Heart right ventricle (tissue), 16 donors: ENCODE results near the gene LRRC3B. TPM values are rescaled to one million over a fixed set of nuclear protein-coding genes. Genes with fewer than 3 reads are reported as not detected.

Experiments used
- ATAC-seq, 8 donors: fragments of 200-7000 bp; cut with Tn5 transposase; one replicate each; pipeline ENCODE4 v1.9.1; 2020; ENCODE audit warnings: mild to moderate bottlenecking in 8 of 8, moderate library complexity in 8 of 8, moderate number of reproducible peaks in 1 of 8
- DNase-seq, 2 donors: peaks; one replicate each; pipeline ENCODE4 v3.0.0-alpha.2; 2020
- H3K27ac ChIP-seq, 10 donors: fragments of 200-600 bp; sonication (generic) in 2 of 10; one replicate each; pipeline versions ENCODE4 v1.5.0 to v1.8.0; 2020 to 2022; ENCODE audit warnings: mild to moderate bottlenecking in 3 of 10
- H3K27me3 ChIP-seq, 7 donors: fragments of 200-600 bp; one replicate each; pipeline ENCODE4 v1.8.0; 2021 to 2022; ENCODE audit warnings: mild to moderate bottlenecking in 2 of 7
- H3K36me3 ChIP-seq, 9 donors: fragments of 200-600 bp; sonication (generic) in 1 of 9; one replicate each; pipeline versions ENCODE4 v1.5.0 to v1.8.0; 2020 to 2022; ENCODE audit warnings: mild to moderate bottlenecking in 2 of 9
- H3K4me1 ChIP-seq, 9 donors: fragments of 200-600 bp; sonication (generic) in 1 of 9; one replicate each; pipeline versions ENCODE4 v1.5.0 to v1.8.0; 2020 to 2022; ENCODE audit warnings: mild to moderate bottlenecking in 4 of 9
- H3K4me3 ChIP-seq, 10 donors: fragments of 200-600 bp; sonication (generic) in 2 of 10; one replicate each; pipeline versions ENCODE4 v1.5.0 to v1.8.0; 2020 to 2022; ENCODE audit warnings: mild to moderate bottlenecking in 7 of 10, moderate library complexity in 2 of 10
- H3K9me3 ChIP-seq, 11 donors: fragments of 200-600 bp in 10 of 11; sonication (generic) in 2 of 11; one replicate each; pipeline versions ENCODE4 v1.5.0 to v1.8.0; 2013 to 2022; ENCODE audit warnings: mild to moderate bottlenecking in 2 of 11, control low read depth in 1 of 11, moderate library complexity in 1 of 11
- WGBS, 2 donors: extraction: QIAGEN DNeasy Blood & Tissue Kit; methylation state at CpG; one replicate each; pipeline ENCODE4 v1.1.7; 2013; ENCODE audit warnings: inconsistent platforms in 1 of 2; 5-methylcytosine and 5-hydroxymethylcytosine counted together
- intact Hi-C, 10 donors: fragments of 100-400 bp; cut with DNase I; formaldehyde crosslinking; loops; one replicate each; pipeline versions ENCODE4 v1.11.1 to v1.14.2; 2022
- polyA plus RNA-seq, 2 donors: library from polyadenylated mRNA; stranded (reverse); fragments of 200-250 nt; gene quantifications; one replicate each; pipeline ENCODE4 v1.2.3, GENCODE V29; 2013
- total RNA-seq, 10 donors: library from RNA; stranded (reverse); fragmentation: NEBNext Ultra II Directional in 3 of 10; extraction: Animal tissue kit (Norgen Biotek cat#: 25700) in 3 of 10; gene quantifications; one replicate each; pipeline versions ENCODE4 v1.2.1 to v1.2.4, GENCODE V29; 2021 to 2023
- TF ChIP-seq, protein P1 (sequence below), 9 donors: fragments of 200-600 bp; sonication (generic) in 2 of 9; IDR thresholded peaks; one replicate each; pipeline versions ENCODE4 v1.5.0 to v1.8.0; 2021 to 2022; ENCODE audit warnings: antibody characterized with exemption in 9 of 9, mild to moderate bottlenecking in 5 of 9, moderate library complexity in 1 of 9
- donor health status: Arrhythmogenic right ventricular cardiomyopathy.
- donor health status: ischemic (EF 13 %, LVEDD 7.1; RV severe dilation, severe dysfunction).
- donor health status: healthy with polysubstance abuse.
- donor health status: DM: no; HTN: yes; CAD: no.
- donor health status: DM: no; HTN: no; CAD: no.
- donor health status: ischemic (EF 25% LVEDD 6.9; RV normal size, moderate dysfunction).
- donor health status: ischemic (EF 25% LVEDD 5.7; RV mildly dilated, moderate dysfunction).
- donor health status: healthy.
- donor health status: DM: yes; HTN: yes; CAD: no.
- donor health status: Ischemic cardiomyopathy.
- donor health status: ischemic (EF 35%, LVEDD 5.7; RV mildly dilated, moderate dysfunction).
- donor health status: nonischemic (EF 11% LVEDD 7.7; RV severe dilation, severe dysfunction).
- donor health status: DM: yes; HTN: yes; CAD: no.
- donor health status: PGD.
- donor health status: ischemic (EF 29% LVEDD 5.4; RV normal size, mild dysfunction).
- donor health status: nonischemic (EF 23%, LVEDD 6.1; RV moderate dilation, normal function).

The LRRC3B gene
- total and polyA plus RNA-seq, 12 donors, result 0.04 to 0.55 (median 0.17) TPM; not detected in 3

DNA sequence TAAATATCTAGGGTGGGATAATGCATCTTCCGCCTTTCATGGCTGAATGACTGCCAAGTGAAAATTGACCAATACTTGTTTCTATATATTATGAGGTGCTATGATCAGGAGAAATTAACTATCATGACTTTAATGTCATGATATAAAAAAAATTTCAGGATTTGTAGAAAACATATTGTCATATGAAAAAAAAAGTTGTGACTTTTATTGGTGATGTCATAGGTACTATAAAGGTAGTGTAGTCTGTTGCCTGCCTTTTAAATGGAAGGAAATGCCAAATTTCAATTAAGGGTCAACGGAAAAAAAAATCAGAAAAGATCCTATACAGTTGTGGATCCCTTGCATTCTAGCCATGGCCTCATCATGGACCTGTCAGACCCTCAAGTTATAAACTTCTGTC lies 15.5 kb downstream of the LRRC3B start:
- no peak for ATAC-seq
- WGBS, 2 donors, result 94 to 95% methylated on average over 2 of the region's 2 CpGs
- no peaks in the 10 kb centered on the region for H3K36me3 ChIP-seq
- no peaks in the 10 kb centered on the region for H3K27me3 ChIP-seq
- no peaks in the 10 kb centered on the region for H3K4me1 ChIP-seq
- DNase-seq, result no peak
- H3K4me3 ChIP-seq, result no peak overlapping the region
- TF ChIP-seq, protein P1, sequence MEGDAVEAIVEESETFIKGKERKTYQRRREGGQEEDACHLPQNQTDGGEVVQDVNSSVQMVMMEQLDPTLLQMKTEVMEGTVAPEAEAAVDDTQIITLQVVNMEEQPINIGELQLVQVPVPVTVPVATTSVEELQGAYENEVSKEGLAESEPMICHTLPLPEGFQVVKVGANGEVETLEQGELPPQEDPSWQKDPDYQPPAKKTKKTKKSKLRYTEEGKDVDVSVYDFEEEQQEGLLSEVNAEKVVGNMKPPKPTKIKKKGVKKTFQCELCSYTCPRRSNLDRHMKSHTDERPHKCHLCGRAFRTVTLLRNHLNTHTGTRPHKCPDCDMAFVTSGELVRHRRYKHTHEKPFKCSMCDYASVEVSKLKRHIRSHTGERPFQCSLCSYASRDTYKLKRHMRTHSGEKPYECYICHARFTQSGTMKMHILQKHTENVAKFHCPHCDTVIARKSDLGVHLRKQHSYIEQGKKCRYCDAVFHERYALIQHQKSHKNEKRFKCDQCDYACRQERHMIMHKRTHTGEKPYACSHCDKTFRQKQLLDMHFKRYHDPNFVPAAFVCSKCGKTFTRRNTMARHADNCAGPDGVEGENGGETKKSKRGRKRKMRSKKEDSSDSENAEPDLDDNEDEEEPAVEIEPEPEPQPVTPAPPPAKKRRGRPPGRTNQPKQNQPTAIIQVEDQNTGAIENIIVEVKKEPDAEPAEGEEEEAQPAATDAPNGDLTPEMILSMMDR (IDR thresholded peaks at IDR 0.05), result no peak
- no peak overlapping the region for H3K27ac ChIP-seq
- no peaks in the 10 kb centered on the region for H3K9me3 ChIP-seq
- intact Hi-C loops, result no loop called here

DNA sequence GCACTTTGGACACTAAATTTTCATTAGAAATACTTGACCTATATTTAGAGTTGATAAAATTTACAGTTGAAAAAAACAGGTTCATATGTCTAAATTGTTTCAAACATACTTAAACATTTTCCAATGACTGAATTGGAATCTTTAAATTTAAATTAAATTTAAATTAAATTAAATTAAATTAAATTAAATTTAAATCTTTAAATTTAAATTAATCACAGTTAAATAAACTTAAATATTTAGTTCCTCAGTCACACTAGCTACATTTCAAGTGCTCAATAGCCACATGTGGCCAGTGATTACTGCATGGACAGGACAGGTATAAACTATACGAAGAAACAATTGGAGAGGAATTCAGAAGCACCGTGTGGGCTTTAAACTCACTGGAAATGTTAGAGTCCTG lies 16.8 kb downstream of the LRRC3B start:
- Histone ChIP-seq H3K4me3 (no peak overlapping the region), H3K27ac (no peak overlapping the region), H3K27me3 (no peaks in the 10 kb centered on the region), H3K4me1 (no peaks in the 10 kb centered on the region), H3K36me3 (no peaks in the 10 kb centered on the region), H3K9me3 (no peaks in the 10 kb centered on the region)
- intact Hi-C loops, result no loop called here
- DNase-seq, result no peak
- ATAC-seq, result no peak
- TF ChIP-seq, protein P1 (IDR thresholded peaks at IDR 0.05), result no peak
- 93 to 94% methylated on average over 2 of the region's 2 CpGs for WGBS, 2 donors

DNA sequence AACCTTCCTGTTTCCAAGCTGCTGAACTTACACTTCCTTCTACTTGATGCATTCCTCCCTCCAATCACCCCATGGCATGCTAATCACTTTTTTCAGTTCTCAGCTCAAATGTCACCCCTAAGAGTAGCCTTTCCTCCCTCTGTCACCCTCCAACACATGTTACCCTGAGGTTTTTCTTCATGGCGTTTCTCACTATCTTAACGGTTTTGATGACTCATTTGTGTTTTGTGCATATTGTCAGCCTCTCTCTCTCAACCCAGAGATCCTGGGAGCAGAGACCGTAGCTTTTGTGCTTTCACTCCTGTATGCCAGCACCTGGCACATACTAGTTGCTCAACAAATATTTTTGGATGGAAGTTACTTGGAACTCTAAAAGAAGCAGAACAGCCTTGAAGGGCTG lies 24.5 kb downstream of the LRRC3B start:
- Histone ChIP-seq H3K4me3 (no peak overlapping the region), H3K4me1 (peaks cover 0 to 2% (median 0%) of the 10 kb centered on the region in 9 donors), H3K27me3 (no peaks in the 10 kb centered on the region), H3K27ac (no peak overlapping the region), H3K9me3 (no peaks in the 10 kb centered on the region), H3K36me3 (no peaks in the 10 kb centered on the region)
- WGBS, 2 donors, result 76 to 82% methylated on average over 3 of the region's 3 CpGs
- DNase-seq (no peak), ATAC-seq (no peak)
- intact Hi-C loops, result no loop called here
- TF ChIP-seq, protein P1 (IDR thresholded peaks at IDR 0.05), result no peak

DNA sequence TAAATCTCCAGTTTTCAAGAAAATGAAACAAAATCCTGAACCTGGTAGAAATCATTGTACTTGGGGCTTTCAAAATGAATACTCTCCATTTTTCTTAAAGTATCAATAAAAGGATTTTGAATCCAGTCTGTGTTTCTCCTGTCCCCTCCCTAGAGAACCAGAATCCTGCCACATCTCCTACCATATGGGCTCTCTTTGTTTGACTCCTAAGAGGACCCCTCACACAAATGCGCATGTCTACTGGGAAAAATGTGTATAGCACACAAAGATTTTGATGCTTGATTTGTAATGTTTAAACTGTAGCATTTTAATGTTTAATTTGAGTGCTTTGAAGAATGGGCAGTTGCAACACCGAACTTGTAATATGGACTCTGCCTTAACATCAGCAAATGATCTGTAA lies 25.9 kb downstream of the LRRC3B start:
- intact Hi-C loops, result no loop called here
- H3K4me3 ChIP-seq, result no peak overlapping the region
- no peak overlapping the region for H3K27ac ChIP-seq
- TF ChIP-seq, protein P1 (IDR thresholded peaks at IDR 0.05), result no peak
- H3K4me1 ChIP-seq, result peaks cover 0 to 11% (median 0%) of the 10 kb centered on the region in 9 donors
- H3K27me3 ChIP-seq, result no peaks in the 10 kb centered on the region
- H3K9me3 ChIP-seq, result no peaks in the 10 kb centered on the region
- no peaks in the 10 kb centered on the region for H3K36me3 ChIP-seq
- ATAC-seq, result no peak
- DNase-seq, result no peak
- WGBS, 2 donors, result 88 to 95% methylated on average over 2 of the region's 2 CpGs
